Glomerular visceral epithelial cell (primary cell): ENCODE results near the gene SLC44A1.
A peak's percentile ranks its signal among the peaks of the same experiment; 100 is the strongest.

ENCODE experiments used
- DNase-seq: peaks from one replicate; pipeline ENCODE4 v3.0.0-alpha.2; 2016; ENCODE audit errors: extremely low spot score

SLC44A1 gene

GRCh38 chr9:105392531-105392930 is 148.1 kb downstream of the SLC44A1 start:
- DNase-seq, result no peak

- no peak for DNase-seq
Observed at GRCh38 chr9:105393576-105394344, 149.3 kb downstream of the SLC44A1 start.

- DNase-seq, result no peak
Observed at GRCh38 chr9:105396441-105396840, 152.0 kb downstream of the SLC44A1 start.

- DNase-seq, result no peak
Observed at GRCh38 chr9:105396901-105397300, 152.4 kb downstream of the SLC44A1 start.

- no peak for DNase-seq
Observed at GRCh38 chr9:105399117-105399516, 154.7 kb downstream of the SLC44A1 start.

- no peak for DNase-seq
Observed at GRCh38 chr9:105401651-105402050, 157.2 kb downstream of the SLC44A1 start.

GRCh38 chr9:105403552-105404248 is 159.2 kb downstream of the SLC44A1 start:
- DNase-seq, result no peak

GRCh38 chr9:105405514-105406131 is 161.2 kb downstream of the SLC44A1 start:
- peak; percentile 57 for DNase-seq

GRCh38 chr9:105406369-105406768 is 161.9 kb downstream of the SLC44A1 start:
- DNase-seq, result no peak

- peak; percentile 38 for DNase-seq
Observed at GRCh38 chr9:105413525-105413924, 169.1 kb downstream of the SLC44A1 start.

GRCh38 chr9:105414947-105415661 is 170.7 kb downstream of the SLC44A1 start:
- peak; percentile 61 for DNase-seq

- no peak for DNase-seq
Observed at GRCh38 chr9:105415662-105415980, 171.2 kb downstream of the SLC44A1 start.

GRCh38 chr9:105416840-105417239 is 172.4 kb downstream of the SLC44A1 start:
- no peak for DNase-seq

- no peak for DNase-seq
Observed at GRCh38 chr9:105418588-105419500, 174.4 kb downstream of the SLC44A1 start.

GRCh38 chr9:105419816-105420597 is 175.6 kb downstream of the SLC44A1 start:
- DNase-seq, result no peak

- no peak for DNase-seq
Observed at GRCh38 chr9:105421154-105421553, 176.7 kb downstream of the SLC44A1 start.

GRCh38 chr9:105421864-105422263 is 177.4 kb downstream of the SLC44A1 start:
- DNase-seq, result no peak

GRCh38 chr9:105425816-105426433 is 181.5 kb downstream of the SLC44A1 start:
- DNase-seq, result no peak

GRCh38 chr9:105426657-105427056 is 182.2 kb downstream of the SLC44A1 start:
- DNase-seq, result no peak
